ENCODE measurements around the gene FAM222B.

Gene FAM222B

GRCh38 chr17:28717578-28718332, 124.8 kb downstream of the FAM222B start, which contains the start of gene RAB34 (continued):
- TF ChIP-seq, protein P1, sequence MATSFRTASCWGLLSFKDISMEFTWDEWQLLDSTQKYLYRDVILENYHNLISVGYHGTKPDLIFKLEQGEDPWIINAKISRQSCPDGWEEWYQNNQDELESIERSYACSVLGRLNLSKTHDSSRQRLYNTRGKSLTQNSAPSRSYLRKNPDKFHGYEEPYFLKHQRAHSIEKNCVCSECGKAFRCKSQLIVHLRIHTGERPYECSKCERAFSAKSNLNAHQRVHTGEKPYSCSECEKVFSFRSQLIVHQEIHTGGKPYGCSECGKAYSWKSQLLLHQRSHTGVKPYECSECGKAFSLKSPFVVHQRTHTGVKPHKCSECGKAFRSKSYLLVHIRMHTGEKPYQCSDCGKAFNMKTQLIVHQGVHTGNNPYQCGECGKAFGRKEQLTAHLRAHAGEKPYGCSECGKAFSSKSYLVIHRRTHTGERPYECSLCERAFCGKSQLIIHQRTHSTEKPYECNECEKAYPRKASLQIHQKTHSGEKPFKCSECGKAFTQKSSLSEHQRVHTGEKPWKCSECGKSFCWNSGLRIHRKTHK (tag by site-specific recombination; IDR thresholded peaks at IDR 0.05) = no peak
- TF ChIP-seq ZNF658 (tag by site-specific recombination; IDR thresholded peaks at IDR 0.05) = no peak
- no peak for TF ChIP-seq ZNF114 (tag by site-specific recombination; IDR thresholded peaks at IDR 0.05)
- peak; percentile 98 for TF ChIP-seq HIC1 (tag by site-specific recombination; IDR thresholded peaks at IDR 0.05)
- TF ChIP-seq ZNF623 (tag by site-specific recombination; IDR thresholded peaks at IDR 0.05) = no peak
- TF ChIP-seq ZNF184 (tag by site-specific recombination; IDR thresholded peaks at IDR 0.05) = no peak
- TF ChIP-seq ZNF354C (tag by site-specific recombination; IDR thresholded peaks at IDR 0.05; ENCODE audit: borderline replicate concordance, low read depth) = no peak
- peak; percentile 72 for TF ChIP-seq KLF16 (tag by site-specific recombination; IDR thresholded peaks at IDR 0.05)
- no peak for TF ChIP-seq ZNF140 (tag by site-specific recombination; IDR thresholded peaks at IDR 0.05)
- no peak for TF ChIP-seq ZNF48 (tag by site-specific recombination; IDR thresholded peaks at IDR 0.05)
- TF ChIP-seq ZNF280D (tag by site-specific recombination; IDR thresholded peaks at IDR 0.05) = no peak
- TF ChIP-seq ZNF416 (tag by site-specific recombination; IDR thresholded peaks at IDR 0.05) = no peak
- TF ChIP-seq ZNF521 (tag by site-specific recombination; IDR thresholded peaks at IDR 0.05) = no peak
- TF ChIP-seq ZNF112 (tag by site-specific recombination; IDR thresholded peaks at IDR 0.05) = no peak
- TF ChIP-seq ZEB2 (tag by site-specific recombination; IDR thresholded peaks at IDR 0.05) = peak; percentile 49
- TF ChIP-seq, protein P2, sequence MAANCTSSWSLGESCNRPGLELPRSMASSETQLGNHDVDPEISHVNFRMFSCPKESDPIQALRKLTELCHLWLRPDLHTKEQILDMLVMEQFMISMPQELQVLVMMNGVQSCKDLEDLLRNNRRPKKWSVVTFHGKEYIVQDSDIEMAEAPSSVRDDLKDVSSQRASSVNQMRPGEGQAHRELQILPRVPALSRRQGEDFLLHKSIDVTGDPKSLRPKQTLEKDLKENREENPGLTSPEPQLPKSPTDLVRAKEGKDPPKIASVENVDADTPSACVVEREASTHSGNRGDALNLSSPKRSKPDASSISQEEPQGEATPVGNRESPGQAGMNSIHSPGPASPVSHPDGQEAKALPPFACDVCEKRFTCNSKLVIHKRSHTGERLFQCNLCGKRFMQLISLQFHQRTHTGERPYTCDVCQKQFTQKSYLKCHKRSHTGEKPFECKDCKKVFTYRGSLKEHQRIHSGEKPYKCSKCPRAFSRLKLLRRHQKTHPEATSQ (tag by site-specific recombination; IDR thresholded peaks at IDR 0.05) = no peak; the same call in 1 of the 2 replicates
- no peak for TF ChIP-seq ZNF335 (tag by site-specific recombination; conservative IDR thresholded peaks at IDR 0.05)
- TF ChIP-seq, protein P3, sequence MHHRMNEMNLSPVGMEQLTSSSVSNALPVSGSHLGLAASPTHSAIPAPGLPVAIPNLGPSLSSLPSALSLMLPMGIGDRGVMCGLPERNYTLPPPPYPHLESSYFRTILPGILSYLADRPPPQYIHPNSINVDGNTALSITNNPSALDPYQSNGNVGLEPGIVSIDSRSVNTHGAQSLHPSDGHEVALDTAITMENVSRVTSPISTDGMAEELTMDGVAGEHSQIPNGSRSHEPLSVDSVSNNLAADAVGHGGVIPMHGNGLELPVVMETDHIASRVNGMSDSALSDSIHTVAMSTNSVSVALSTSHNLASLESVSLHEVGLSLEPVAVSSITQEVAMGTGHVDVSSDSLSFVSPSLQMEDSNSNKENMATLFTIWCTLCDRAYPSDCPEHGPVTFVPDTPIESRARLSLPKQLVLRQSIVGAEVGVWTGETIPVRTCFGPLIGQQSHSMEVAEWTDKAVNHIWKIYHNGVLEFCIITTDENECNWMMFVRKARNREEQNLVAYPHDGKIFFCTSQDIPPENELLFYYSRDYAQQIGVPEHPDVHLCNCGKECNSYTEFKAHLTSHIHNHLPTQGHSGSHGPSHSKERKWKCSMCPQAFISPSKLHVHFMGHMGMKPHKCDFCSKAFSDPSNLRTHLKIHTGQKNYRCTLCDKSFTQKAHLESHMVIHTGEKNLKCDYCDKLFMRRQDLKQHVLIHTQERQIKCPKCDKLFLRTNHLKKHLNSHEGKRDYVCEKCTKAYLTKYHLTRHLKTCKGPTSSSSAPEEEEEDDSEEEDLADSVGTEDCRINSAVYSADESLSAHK (tag by site-specific recombination; IDR thresholded peaks at IDR 0.05) = no peak; the same call in 1 of the 2 replicates
- TF ChIP-seq, protein P4, sequence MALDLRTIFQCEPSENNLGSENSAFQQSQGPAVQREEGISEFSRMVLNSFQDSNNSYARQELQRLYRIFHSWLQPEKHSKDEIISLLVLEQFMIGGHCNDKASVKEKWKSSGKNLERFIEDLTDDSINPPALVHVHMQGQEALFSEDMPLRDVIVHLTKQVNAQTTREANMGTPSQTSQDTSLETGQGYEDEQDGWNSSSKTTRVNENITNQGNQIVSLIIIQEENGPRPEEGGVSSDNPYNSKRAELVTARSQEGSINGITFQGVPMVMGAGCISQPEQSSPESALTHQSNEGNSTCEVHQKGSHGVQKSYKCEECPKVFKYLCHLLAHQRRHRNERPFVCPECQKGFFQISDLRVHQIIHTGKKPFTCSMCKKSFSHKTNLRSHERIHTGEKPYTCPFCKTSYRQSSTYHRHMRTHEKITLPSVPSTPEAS (tag by site-specific recombination; IDR thresholded peaks at IDR 0.05) = 0 out of 2 replicates have a peak, but pooled peaks have one; percentile 25
- no peak for TF ChIP-seq RBAK (tag by site-specific recombination; IDR thresholded peaks at IDR 0.05)
- TF ChIP-seq ZNF560 (tag by site-specific recombination; IDR thresholded peaks at IDR 0.05; ENCODE audit: borderline replicate concordance) = no peak
- peak; percentile 83 for TF ChIP-seq ZNF610 (tag by site-specific recombination; IDR thresholded peaks at IDR 0.05; ENCODE audit: borderline replicate concordance)
- TF ChIP-seq, protein P5, sequence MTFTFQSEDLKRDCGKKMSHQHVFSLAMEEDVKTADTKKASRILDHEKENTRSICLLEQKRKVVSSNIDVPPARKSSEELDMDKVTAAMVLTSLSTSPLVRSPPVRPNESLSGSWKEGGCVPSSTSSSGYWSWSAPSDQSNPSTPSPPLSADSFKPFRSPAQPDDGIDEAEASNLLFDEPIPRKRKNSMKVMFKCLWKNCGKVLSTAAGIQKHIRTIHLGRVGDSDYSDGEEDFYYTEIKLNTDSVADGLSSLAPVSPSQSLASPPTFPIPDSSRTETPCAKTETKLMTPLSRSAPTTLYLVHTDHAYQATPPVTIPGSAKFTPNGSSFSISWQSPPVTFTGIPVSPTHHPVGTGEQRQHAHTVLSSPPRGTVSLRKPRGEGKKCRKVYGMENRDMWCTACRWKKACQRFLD (tag by site-specific recombination; IDR thresholded peaks at IDR 0.05) = no peak
- no peak for TF ChIP-seq HOXD13 (CRISPR knock-in tag; IDR thresholded peaks at IDR 0.05; ENCODE audit: borderline replicate concordance)
- TF ChIP-seq ZNF514 (tag by site-specific recombination; IDR thresholded peaks at IDR 0.05) = no peak

Measured in HEK293 (cell line).